Glutamatergic neuron (in vitro differentiated cells): ENCODE results near the gene TPPP. TPM values are rescaled to one million over a fixed set of nuclear protein-coding genes. Genes with fewer than 3 reads are reported as not detected.

Experiments
- DNase-seq: peaks from one replicate; pipeline ENCODE4 v3.0.0; 2022
- H3K27ac Mint-ChIP-seq: one replicate; pipeline ENCODE4 v1.8.0; 2020; ENCODE audit warnings: mild to moderate bottlenecking, mixed read lengths, inconsistent platforms; ENCODE audit not compliant: unreplicated experiment
- H3K27me3 Mint-ChIP-seq: one replicate; pipeline ENCODE4 v1.8.0; 2020; ENCODE audit warnings: mild to moderate bottlenecking, moderate library complexity, mixed read lengths, inconsistent platforms; ENCODE audit not compliant: unreplicated experiment
- H3K36me3 Mint-ChIP-seq: one replicate; pipeline ENCODE4 v1.8.0; 2020; ENCODE audit warnings: mild to moderate bottlenecking, mixed read lengths, inconsistent platforms; ENCODE audit not compliant: unreplicated experiment
- H3K4me1 Mint-ChIP-seq: one replicate; pipeline ENCODE4 v1.8.0; 2020; ENCODE audit warnings: mild to moderate bottlenecking, low read depth, mixed read lengths, inconsistent platforms; ENCODE audit not compliant: unreplicated experiment
- H3K4me3 Mint-ChIP-seq: one replicate; pipeline ENCODE4 v1.8.0; 2020; ENCODE audit warnings: mild to moderate bottlenecking, mixed read lengths, inconsistent platforms; ENCODE audit not compliant: unreplicated experiment
- H3K9me3 Mint-ChIP-seq: one replicate; pipeline ENCODE4 v1.8.0; 2020; ENCODE audit warnings: mild to moderate bottlenecking, moderate library complexity, mixed read lengths, inconsistent platforms; ENCODE audit not compliant: unreplicated experiment
- total RNA-seq: library from RNA; stranded (reverse); fragmentation: NEBNext Ultra II Directional; extraction: Animal tissue kit (Norgen Biotek cat#: 25700); gene quantifications from one replicate; pipeline ENCODE4 v1.2.1, GENCODE V29; 2021; ENCODE audit not compliant: unreplicated experiment
- TF ChIP-seq, protein P1 (sequence below): fragments of 200-600 bp; sonication (generic); IDR thresholded peaks from one replicate; pipeline ENCODE4 v1.5.0; 2021; ENCODE audit not compliant: partially characterized antibody, unreplicated experiment

The TPPP gene
- total RNA-seq, 1 donor from 2014 or later: 44.5 TPM

DNA sequence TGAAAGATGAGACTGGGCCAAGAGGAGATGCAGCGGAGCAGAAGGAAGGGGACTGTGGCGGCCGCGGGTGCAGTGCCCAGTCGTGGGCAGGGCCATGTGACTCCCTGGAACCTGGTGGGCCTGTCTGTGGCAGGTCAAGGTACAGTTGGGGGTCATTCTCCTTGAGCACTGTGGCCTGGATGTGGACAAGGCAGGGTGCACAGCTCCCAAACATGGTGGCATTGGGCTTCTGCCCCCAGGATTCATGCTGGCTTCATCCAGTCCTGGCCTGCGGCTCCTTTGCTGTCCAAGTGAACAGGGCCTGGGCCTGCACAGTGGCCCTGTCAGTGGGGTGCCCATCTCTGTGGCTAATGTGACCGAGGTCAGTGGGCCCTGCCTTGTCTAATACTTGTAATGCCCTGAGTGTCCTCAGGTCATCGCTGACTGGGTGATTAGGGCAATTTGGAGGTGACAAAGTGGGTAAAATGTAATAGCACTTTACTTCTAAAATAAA, 41.1 kb downstream of the TPPP start:
- H3K36me3 Mint-ChIP-seq: peaks cover 13% of the 10 kb centered on the region
- H3K9me3 Mint-ChIP-seq: peaks cover 15% of the 10 kb centered on the region
- H3K4me1 Mint-ChIP-seq: no peaks in the 10 kb centered on the region
- H3K27me3 Mint-ChIP-seq: peaks cover 8% of the 10 kb centered on the region
- H3K27ac Mint-ChIP-seq: no peak overlapping the region
- TF ChIP-seq, protein P1, sequence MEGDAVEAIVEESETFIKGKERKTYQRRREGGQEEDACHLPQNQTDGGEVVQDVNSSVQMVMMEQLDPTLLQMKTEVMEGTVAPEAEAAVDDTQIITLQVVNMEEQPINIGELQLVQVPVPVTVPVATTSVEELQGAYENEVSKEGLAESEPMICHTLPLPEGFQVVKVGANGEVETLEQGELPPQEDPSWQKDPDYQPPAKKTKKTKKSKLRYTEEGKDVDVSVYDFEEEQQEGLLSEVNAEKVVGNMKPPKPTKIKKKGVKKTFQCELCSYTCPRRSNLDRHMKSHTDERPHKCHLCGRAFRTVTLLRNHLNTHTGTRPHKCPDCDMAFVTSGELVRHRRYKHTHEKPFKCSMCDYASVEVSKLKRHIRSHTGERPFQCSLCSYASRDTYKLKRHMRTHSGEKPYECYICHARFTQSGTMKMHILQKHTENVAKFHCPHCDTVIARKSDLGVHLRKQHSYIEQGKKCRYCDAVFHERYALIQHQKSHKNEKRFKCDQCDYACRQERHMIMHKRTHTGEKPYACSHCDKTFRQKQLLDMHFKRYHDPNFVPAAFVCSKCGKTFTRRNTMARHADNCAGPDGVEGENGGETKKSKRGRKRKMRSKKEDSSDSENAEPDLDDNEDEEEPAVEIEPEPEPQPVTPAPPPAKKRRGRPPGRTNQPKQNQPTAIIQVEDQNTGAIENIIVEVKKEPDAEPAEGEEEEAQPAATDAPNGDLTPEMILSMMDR: no peak
- DNase-seq: no peak
- H3K4me3 Mint-ChIP-seq: no peak overlapping the region

DNA sequence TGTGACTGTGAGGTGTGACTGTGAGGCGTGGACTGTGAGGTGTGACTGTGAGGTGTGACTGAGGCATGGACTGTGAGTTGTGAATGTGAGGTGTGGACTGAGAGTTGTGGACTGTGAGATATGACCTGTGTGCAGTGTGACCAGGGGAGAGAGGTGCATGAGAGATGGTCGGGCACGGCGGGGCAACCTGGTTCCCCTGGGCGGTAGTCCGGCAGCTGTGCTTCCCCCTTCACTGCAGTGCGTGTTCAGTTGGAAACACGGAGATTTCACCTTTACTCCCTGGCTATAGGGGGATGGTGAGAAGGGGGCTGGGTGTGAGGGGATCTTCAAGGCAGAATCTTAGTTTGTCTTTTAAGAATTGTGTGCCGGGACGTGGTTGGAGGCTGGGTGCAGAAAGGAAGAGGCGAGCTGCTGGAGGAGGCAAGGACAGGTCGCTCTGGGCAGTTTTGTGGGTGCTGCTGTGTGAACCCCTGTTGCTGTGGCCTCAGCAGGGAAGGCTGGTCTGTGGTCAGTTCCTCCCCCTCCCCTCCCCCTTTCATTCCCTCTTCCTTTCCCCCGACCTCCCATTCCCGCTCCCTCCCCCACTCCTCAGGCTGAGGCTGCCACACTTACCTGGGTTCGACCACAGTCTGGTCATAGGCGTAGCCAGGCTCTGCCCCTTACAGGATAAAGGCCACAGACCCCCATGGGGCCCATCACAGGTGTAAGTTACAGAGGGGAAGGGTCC, 41.7 kb downstream of the TPPP start:
- Mint-ChIP-seq H3K36me3 (peaks cover 9% of the 10 kb centered on the region), H3K27ac (no peak overlapping the region), H3K9me3 (peaks cover 15% of the 10 kb centered on the region), H3K4me1 (no peaks in the 10 kb centered on the region), H3K27me3 (peaks cover 8% of the 10 kb centered on the region), H3K4me3 (no peak overlapping the region)
- no peak for DNase-seq
- TF ChIP-seq, protein P1: no peak

DNA sequence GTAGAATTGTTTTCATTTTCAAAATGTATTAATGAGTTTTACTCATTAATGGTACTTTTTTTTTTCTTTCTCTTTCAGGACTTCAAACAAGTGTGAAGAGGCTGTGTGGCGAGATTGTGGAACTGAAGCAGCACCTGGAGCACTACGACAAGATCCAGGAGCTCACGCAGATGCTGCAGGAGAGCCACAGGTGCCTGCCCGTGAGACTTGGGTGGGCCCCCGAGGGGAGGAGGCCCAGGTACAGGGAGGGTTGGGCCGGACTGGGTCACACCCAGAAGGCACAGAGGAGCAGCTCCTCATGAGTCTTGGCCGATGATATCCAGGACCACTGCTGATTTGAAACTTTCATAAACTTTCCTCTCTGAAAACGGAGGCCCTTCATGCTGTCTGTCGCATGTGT, 45.4 kb downstream of the TPPP start:
- TF ChIP-seq, protein P1: no peak
- Mint-ChIP-seq H3K27ac (no peak overlapping the region), H3K9me3 (peaks cover 12% of the 10 kb centered on the region), H3K4me1 (peaks cover 12% of the 10 kb centered on the region), H3K4me3 (no peak overlapping the region), H3K27me3 (peaks cover 4% of the 10 kb centered on the region), H3K36me3 (no peaks in the 10 kb centered on the region)
- DNase-seq: no peak

DNA sequence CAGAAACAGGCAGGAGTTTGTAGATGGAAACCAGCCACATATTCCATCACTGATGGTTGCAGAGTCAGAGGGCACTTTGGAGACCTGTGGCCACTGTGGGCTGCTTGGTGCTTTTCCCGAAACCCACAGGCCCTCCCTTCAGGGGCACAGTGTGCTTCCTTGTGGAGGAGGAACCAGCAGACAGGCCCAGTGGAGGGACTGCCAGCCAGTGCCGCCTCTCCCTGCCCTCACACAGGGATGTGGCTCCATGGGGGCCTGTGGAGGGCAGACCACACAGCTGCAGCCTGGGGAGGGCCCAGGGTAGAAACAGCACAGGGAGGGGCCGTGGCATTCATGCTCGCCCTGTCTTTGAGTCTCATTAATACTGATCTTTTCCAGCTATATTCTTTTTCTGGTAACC, 45.8 kb downstream of the TPPP start:
- Mint-ChIP-seq H3K27ac (no peak overlapping the region), H3K9me3 (peaks cover 10% of the 10 kb centered on the region), H3K4me1 (peaks cover 12% of the 10 kb centered on the region), H3K4me3 (no peak overlapping the region), H3K27me3 (peaks cover 1% of the 10 kb centered on the region), H3K36me3 (no peaks in the 10 kb centered on the region)
- DNase-seq: no peak
- TF ChIP-seq, protein P1: no peak
